Measurements from ENCODE around the gene SLFN14.
"Not testable (repeated sequence)": the region's sequence is repeated elsewhere in the genome, so short reads cannot be mapped to it uniquely, and the experiment has no call there.

Gene SLFN14

DNA sequence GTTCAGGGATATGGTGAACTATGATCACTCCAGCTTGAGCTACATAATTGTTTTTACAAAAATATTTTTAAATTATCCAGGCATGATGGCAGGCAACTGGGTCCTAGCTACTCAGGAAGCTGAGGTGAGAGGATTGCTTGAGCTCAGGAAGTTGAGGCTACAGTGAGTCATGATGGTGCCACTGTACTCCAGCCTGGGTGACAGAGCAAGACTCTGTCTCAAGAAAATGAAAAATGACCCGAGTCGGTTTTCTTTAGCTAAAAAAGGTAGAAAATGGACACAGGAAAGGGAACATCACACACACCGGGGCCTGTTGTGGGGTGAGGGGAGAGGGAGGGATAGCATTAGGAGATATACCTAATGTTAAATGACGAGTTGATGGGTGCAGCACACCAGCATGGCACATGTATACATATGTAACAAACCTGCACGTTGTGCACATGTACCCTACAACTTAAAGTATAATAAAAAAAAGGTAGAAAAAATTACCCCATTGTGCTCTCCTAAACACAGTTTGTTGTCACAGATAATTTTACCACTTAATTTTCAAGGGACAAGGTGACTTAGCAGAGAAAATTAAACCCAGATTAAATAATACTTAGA lies 38.9 kb downstream of the SLFN14 start:
- not testable (repeated sequence) for DNase-seq (ENCODE audit: low read depth, low spot score)

DNA sequence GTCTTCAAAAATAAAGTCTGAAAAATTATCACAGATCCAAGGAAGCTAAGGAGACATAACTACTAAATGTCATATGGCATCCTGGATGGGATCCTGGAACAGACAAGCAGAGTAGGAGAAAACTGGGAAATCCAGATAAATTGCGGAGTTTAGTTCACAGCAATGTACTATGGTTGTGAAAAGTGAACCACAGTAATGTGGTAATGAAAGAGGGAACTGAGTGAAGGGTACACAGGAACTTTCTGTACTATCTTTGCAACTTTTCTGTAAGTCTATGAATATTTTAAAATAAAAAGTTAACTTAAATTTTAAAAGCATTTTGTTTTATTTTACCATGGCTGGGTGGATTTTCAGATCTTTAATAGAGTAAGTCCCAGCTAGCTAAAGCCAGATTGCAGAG lies 39.5 kb downstream of the SLFN14 start:
- no peak for DNase-seq (ENCODE audit: low read depth, low spot score)

- DNase-seq (ENCODE audit: low read depth, low spot score) = no peak
These were observed 40.6 kb downstream of the SLFN14 start for GRCh38 chr17:35519906-35520442.

GRCh38 chr17:35519439-35519838 lies 41.2 kb downstream of the SLFN14 start:
- DNase-seq (ENCODE audit: low read depth, low spot score) = no peak

GRCh38 chr17:35518431-35518830 lies 42.2 kb downstream of the SLFN14 start:
- DNase-seq (ENCODE audit: low read depth, low spot score) = not testable (repeated sequence)

GRCh38 chr17:35515027-35515426 lies 45.6 kb downstream of the SLFN14 start:
- no peak for DNase-seq (ENCODE audit: low read depth, low spot score)

- no peak for DNase-seq (ENCODE audit: low read depth, low spot score)
These were observed 46.1 kb downstream of the SLFN14 start for GRCh38 chr17:35514564-35514963.

Data from activated naive CD8-positive, alpha-beta T cell treated with anti-CD3 and anti-CD28 coated beads, Interleukin-2, amount 50 U/mL, for 16 hours (primary cell).